Urinary bladder (tissue), 4 donors: ENCODE measurements around the gene INSRR. TPM values are rescaled to one million over a fixed set of nuclear protein-coding genes. Genes with fewer than 3 reads are reported as not detected.

Experiments used
- DNase-seq: peaks from one replicate; pipeline ENCODE4 v3.0.0-alpha.2; 2015; ENCODE audit errors: extremely low spot score
- H3K27ac ChIP-seq: one replicate; pipeline ENCODE4 v1.5.1; 2013; ENCODE audit warnings: low read depth, mild to moderate bottlenecking, moderate library complexity
- H3K36me3 ChIP-seq: one replicate; pipeline ENCODE4 v1.6.1; 2013; ENCODE audit warnings: mild to moderate bottlenecking, moderate library complexity; ENCODE audit not compliant: insufficient read depth
- H3K4me1 ChIP-seq: one replicate; pipeline ENCODE4 v1.6.1; 2013; ENCODE audit warnings: mild to moderate bottlenecking, moderate library complexity; ENCODE audit not compliant: insufficient read depth
- H3K4me3 ChIP-seq: one replicate; pipeline ENCODE4 v1.5.1; 2013; ENCODE audit warnings: low read depth, low read length
- WGBS: extraction: QIAGEN DNeasy Blood & Tissue Kit; methylation state at CpG from one replicate; pipeline ENCODE4 v1.1.7; 2013; 5-methylcytosine and 5-hydroxymethylcytosine counted together
- polyA plus RNA-seq: library from polyadenylated mRNA; stranded (reverse); fragments of 200-250 nt; gene quantifications from one replicate; pipeline ENCODE4 v1.2.3, GENCODE V29; 2013
- total RNA-seq: library from RNA; depleted of rRNA; stranded (reverse); fragments of >200 nt; gene quantifications from one replicate; pipeline ENCODE4 v1.2.3, GENCODE V29; 2014
- donor health status: healthy with polysubstance abuse.
- donor health status: healthy.

The INSRR gene
- total and polyA plus RNA-seq, 2 donors, result 0.04 to 0.11 TPM

GRCh38 chr1:156874572-156875340 lies 15.8 kb upstream of the INSRR start:
- no peak overlapping the region for H3K4me3 ChIP-seq
- no peaks in the 10 kb centered on the region for H3K4me1 ChIP-seq
- no peak overlapping the region for H3K27ac ChIP-seq
- 78% methylated on average over 16 of the region's 16 CpGs for WGBS
- H3K36me3 ChIP-seq, result no peaks in the 10 kb centered on the region
- no peak for DNase-seq

- Histone ChIP-seq H3K27ac (no peak overlapping the region), H3K4me3 (no peak overlapping the region), H3K4me1 (no peaks in the 10 kb centered on the region), H3K36me3 (no peaks in the 10 kb centered on the region)
- no peak for DNase-seq
- 79% methylated on average over 5 of the region's 5 CpGs for WGBS
Observed at GRCh38 chr1:156874142-156874541, 15.2 kb upstream of the INSRR start.

- H3K4me3 ChIP-seq, result no peak overlapping the region
- DNase-seq, result no peak
- no peak overlapping the region for H3K27ac ChIP-seq
- WGBS, result 95% methylated on average over 18 of the region's 18 CpGs
- no peaks in the 10 kb centered on the region for H3K4me1 ChIP-seq
- H3K36me3 ChIP-seq, result no peaks in the 10 kb centered on the region
Observed at GRCh38 chr1:156873659-156874058, 14.7 kb upstream of the INSRR start.

- H3K36me3 ChIP-seq, result no peaks in the 10 kb centered on the region
- H3K4me3 ChIP-seq, result no peak overlapping the region
- no peaks in the 10 kb centered on the region for H3K4me1 ChIP-seq
- no peak for DNase-seq
- no peak overlapping the region for H3K27ac ChIP-seq
- WGBS, result 82% methylated on average over 9 of the region's 9 CpGs
Observed at GRCh38 chr1:156869455-156869854, 10.5 kb upstream of the INSRR start.

- no peak for DNase-seq
- Histone ChIP-seq H3K4me1 (no peaks in the 10 kb centered on the region), H3K27ac (no peak overlapping the region), H3K36me3 (no peaks in the 10 kb centered on the region), H3K4me3 (no peak overlapping the region)
- WGBS, result 66% methylated on average over 13 of the region's 13 CpGs
Observed at GRCh38 chr1:156868341-156868740, 9.4 kb upstream of the INSRR start.

GRCh38 chr1:156866249-156866909 lies 7.5 kb upstream of the INSRR start:
- H3K27ac ChIP-seq, result no peak overlapping the region
- WGBS, result 51% methylated on average over 12 of the region's 12 CpGs
- H3K4me3 ChIP-seq, result no peak overlapping the region
- no peak for DNase-seq
- no peaks in the 10 kb centered on the region for H3K4me1 ChIP-seq
- no peaks in the 10 kb centered on the region for H3K36me3 ChIP-seq

GRCh38 chr1:156865865-156866248 lies 6.9 kb upstream of the INSRR start:
- no peak overlapping the region for H3K27ac ChIP-seq
- H3K36me3 ChIP-seq, result no peaks in the 10 kb centered on the region
- H3K4me1 ChIP-seq, result no peaks in the 10 kb centered on the region
- no peak overlapping the region for H3K4me3 ChIP-seq
- no peak for DNase-seq
- 85% methylated on average over 4 of the region's 4 CpGs for WGBS

GRCh38 chr1:156865258-156865657 lies 6.3 kb upstream of the INSRR start:
- no peak for DNase-seq
- Histone ChIP-seq H3K27ac (no peak overlapping the region), H3K4me3 (no peak overlapping the region), H3K4me1 (no peaks in the 10 kb centered on the region), H3K36me3 (no peaks in the 10 kb centered on the region)
- WGBS, result 75% methylated on average over 9 of the region's 9 CpGs

- WGBS, result 79% methylated on average over 4 of the region's 4 CpGs
- Histone ChIP-seq H3K36me3 (no peaks in the 10 kb centered on the region), H3K27ac (no peak overlapping the region), H3K4me3 (no peak overlapping the region), H3K4me1 (no peaks in the 10 kb centered on the region)
- no peak for DNase-seq
Observed at GRCh38 chr1:156864796-156865195, 5.9 kb upstream of the INSRR start.

- 76% methylated on average over 7 of the region's 7 CpGs for WGBS
- H3K4me1 ChIP-seq, result no peaks in the 10 kb centered on the region
- no peak overlapping the region for H3K27ac ChIP-seq
- no peak overlapping the region for H3K4me3 ChIP-seq
- no peaks in the 10 kb centered on the region for H3K36me3 ChIP-seq
- no peak for DNase-seq
Observed at GRCh38 chr1:156863631-156864030, 4.7 kb upstream of the INSRR start.

- Histone ChIP-seq H3K36me3 (no peaks in the 10 kb centered on the region), H3K4me3 (no peak overlapping the region), H3K27ac (no peak overlapping the region), H3K4me1 (no peaks in the 10 kb centered on the region)
- DNase-seq, result no peak
- WGBS, result 67% methylated on average over 10 of the region's 10 CpGs
Observed at GRCh38 chr1:156862997-156863599, 4.2 kb upstream of the INSRR start.

GRCh38 chr1:156862584-156862983 lies 3.7 kb upstream of the INSRR start:
- WGBS, result 79% methylated on average over 6 of the region's 6 CpGs
- DNase-seq, result no peak
- H3K4me1 ChIP-seq, result no peaks in the 10 kb centered on the region
- no peak overlapping the region for H3K4me3 ChIP-seq
- H3K27ac ChIP-seq, result no peak overlapping the region
- H3K36me3 ChIP-seq, result no peaks in the 10 kb centered on the region

- Histone ChIP-seq H3K4me3 (peak within 1 kb of the TSS; percentile 27), H3K27ac (no peak within 1 kb of the TSS), H3K4me1 (no peaks in the 10 kb centered on the region), H3K36me3 (no peaks in the 10 kb centered on the region)
- WGBS, result 3% methylated on average over 68 of the region's 69 CpGs
- no peak for DNase-seq
Observed at GRCh38 chr1:156860628-156861423, 1.9 kb upstream of the INSRR start, which contains the start of gene NTRK1. Gene NTRK1 (plus strand): TSS chr1:156860865. CDS start chr1:156860935, 70 bp downstream.
